C1 segment of cervical spinal cord (tissue), 14 donors: ENCODE results near the gene YES1.
"Not testable (repeated sequence)": the region's sequence is repeated elsewhere in the genome, so short reads cannot be mapped to it uniquely, and the experiment has no call there.

ENCODE experiments used
- DNase-seq, 14 donors: peaks; one replicate each; lab custom pipeline; 2025; lab: John Stamatoyannopoulos, UW

YES1 gene

GRCh38 chr18:685438-685837 is 126.6 kb downstream of the YES1 start:
- DNase-seq: no peak

GRCh38 chr18:683531-683930 is 128.5 kb downstream of the YES1 start:
- no peak for DNase-seq

DNA sequence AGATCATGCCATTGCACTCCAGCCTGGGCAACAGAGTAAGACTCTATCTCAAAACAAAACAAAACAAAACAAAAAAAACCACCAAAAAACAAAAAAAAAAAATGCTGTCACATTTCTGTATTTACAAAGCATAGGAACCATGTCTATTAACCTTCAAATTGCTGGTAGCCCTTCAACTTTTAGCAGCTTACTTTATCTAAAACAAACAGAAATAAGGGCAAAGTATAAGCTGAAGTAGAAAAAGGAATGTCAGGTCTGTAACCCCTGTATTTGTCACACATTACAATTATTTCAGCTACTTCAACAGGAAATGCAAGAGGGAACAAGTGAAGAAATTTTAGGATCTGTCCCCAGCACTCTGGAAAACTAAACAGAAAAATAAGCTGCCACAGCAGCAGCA is 129.2 kb downstream of the YES1 start:
- no peak for DNase-seq

DNA sequence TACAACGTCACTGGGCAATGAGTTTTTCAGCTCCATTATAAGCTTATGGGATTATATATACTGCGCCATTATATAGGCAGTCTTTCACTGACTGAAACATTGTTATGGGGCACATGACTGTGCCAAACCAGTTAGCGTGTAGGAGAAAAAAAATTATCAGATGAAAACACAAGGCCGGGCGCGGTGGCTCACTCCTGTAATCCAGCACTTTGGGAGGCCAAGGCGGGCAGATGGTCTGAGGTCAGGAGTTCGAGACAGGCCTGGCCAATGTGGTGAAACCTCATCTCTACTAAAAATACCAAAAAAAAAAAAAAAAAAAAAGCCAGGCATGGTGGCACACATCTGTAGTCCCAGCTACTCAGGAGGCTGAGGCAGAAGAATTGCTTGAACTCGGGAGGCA is 129.6 kb downstream of the YES1 start:
- DNase-seq: not testable (repeated sequence)

GRCh38 chr18:681985-682384 is 130.1 kb downstream of the YES1 start:
- no peak for DNase-seq

- no peak for DNase-seq
These were observed 131.7 kb downstream of the YES1 start for GRCh38 chr18:680392-680791.

DNA sequence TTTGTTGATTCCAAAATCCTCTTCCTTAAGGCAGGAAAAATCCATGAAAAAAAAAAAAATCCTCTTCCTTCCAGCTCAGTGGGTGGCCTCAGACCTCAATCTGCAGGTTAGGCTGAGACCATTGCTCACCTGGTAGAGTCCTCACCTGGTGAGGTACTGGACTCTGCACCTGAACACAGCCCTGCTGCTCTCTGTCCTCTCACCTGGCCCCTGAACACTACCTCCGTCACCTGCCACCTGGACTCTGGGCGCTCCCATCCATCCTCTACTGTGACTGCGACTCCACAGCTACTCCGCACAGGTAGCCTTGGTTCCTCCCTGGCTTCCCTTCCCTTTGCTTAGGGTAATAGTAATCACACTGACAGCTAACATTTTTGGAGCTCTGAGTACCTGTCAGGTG is 132.5 kb downstream of the YES1 start:
- DNase-seq: no peak

- no peak for DNase-seq
These were observed 133.4 kb downstream of the YES1 start for GRCh38 chr18:678482-679182.

DNA sequence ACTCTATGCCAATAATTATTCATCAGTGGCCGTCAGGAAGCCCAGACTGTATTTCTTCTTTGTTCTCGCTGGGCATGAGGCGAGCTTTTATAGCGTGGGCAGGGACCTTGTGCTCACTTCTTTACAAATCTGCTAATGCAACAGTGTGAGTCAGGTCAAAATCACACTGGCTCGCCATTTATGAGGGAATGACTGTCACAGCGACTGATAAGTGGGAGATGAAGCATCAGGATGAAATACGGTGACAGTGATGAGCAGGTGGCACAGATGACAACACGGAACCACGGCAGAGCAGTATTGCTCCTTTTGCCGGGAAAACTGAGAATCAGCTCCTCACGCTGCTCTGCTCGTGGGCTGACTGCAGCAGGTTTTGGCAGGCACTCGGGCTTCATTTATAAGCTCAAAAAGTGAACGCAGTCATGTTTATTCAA is 134.1 kb downstream of the YES1 start:
- peak in 4 of 14 donors; percentile 7 to 41 (median 25) for DNase-seq

DNA sequence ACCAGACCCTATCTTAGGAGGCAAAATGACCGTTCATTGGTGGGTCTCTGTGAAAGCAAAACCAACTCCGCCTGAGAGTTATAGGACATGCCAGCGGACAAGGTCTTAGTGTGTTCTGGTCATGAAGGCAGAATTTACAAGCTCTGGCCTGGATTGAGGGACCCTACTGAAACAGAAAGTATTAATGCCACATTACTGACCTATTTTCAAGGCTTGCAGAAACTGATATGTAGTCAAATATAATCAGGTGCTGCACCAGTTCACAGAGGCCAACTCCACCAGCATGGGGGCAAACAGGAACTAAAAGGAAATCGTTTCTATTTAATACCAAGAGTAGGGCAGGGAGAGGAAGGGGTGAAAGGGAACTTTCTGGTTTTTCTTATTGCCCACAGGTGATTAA is 134.9 kb downstream of the YES1 start:
- no peak for DNase-seq

- no peak for DNase-seq
These were observed 135.3 kb downstream of the YES1 start for GRCh38 chr18:676736-677135.

- no peak for DNase-seq
These were observed 136.0 kb downstream of the YES1 start for GRCh38 chr18:676069-676468.

DNA sequence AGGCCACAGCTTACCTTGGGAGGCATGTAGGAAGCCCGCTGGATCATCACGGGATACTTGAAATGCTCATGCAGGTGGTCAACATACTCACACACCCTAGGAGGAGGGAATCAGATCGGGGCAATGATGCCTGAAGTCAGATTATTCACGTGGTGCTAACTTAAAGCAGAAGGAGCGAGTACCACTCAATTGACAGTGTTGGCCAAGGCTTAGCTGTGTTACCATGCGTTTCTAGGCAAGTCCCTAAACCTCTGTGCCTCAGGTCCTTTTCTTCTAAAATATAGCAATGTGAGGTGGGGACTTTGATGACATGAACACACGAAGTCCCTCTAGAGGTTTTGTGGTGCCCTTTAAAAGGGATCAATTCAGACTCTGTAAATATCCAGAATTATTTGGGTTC is 136.7 kb downstream of the YES1 start:
- DNase-seq: no peak

DNA sequence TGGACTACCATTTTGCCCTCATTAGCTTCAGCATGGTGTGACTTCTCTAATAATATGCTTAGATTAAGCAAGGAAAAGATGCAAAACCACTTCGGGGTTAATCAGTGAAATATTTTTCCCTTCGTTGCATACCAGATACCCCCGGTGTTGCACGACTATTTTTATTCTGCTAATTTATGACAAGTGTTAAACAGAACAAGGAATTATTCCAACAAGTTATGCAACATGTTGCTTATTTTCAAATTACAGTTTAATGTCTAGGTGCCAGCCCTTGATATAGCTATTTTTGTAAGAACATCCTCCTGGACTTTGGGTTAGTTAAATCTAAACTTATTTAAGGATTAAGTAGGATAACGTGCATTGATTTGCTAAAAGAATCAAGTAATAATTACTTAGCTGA is 138.3 kb downstream of the YES1 start:
- DNase-seq: no peak

DNA sequence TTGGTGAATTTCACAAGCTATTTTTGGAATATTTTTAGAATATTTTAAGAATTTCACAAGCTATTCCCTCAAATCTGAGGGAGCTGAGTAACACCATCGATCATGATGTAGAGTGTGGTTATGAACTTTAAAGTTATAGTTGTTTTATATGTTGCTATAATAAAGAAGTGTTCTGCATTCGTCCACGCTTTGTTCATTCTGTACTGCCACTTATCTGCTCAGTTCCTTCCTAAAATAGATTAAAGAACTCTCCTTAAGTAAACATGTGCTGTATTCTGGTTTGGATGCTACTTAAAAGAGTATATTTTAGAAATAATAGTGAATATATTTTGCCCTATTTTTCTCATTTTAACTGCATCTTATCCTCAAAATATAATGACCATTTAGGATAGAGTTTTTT is 138.7 kb downstream of the YES1 start:
- DNase-seq: no peak
